Measurements from ENCODE around the gene BNIP1.

BNIP1 gene

DNA sequence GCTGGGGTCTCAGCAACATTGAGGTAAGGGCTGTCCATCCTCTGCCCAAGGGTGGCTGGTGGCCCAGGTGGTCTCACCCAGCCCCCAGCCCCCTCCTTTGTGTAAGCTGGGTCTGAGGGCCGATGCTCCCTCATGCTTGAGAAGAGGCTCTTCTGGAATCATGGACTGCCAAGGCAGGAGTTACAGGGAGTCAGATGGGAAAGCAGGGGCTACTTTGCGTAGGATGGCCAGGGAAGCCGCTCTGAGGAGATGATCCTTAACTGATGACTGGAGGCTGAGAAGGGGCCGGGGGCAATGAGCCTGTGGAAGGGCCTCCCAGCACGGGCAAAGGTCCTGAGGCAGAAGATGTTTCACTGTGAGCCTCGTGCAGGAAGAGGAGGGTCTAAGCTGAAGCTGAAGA lies 67.0 kb downstream of the BNIP1 start:
- no peak for DNase-seq (ENCODE audit: low read depth in 2 of 2)

DNA sequence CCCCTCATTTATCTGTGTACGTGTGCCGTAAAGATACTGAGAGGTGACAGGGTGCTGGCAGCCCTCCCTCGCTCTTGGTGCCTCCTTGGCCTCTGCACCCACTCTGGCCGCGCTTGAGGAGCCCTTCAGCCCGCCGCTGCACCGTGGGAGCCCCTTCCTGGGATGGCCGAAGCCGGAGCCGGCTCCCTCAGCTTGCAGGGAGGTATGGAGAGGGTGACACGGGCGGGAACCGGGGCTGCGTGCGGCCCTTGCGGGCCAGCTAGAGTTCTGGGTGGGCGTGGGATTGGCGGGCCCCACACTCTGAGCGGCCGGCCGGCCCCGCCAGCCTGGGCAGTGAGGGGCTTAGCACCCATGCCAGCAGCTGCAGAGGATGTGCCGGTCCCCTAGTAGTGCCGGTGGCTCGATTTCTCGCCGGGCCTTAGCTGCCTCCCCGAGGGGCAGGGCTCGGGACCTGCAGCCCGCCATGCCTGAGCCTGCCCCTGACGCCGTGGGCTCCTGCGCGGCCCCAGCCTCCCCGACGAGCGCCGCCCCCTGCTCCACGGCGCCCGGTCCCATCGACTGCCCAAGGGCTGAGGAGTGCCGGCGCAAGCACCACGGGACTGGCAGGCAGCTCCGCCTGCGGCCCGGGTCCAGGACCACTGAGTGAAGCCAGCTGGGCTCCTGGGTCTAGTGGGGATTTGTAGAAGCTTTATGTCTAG lies 69.1 kb downstream of the BNIP1 start:
- DNase-seq (ENCODE audit: low read depth in 2 of 2) = no peak

Data from stimulated activated CD4-positive, alpha-beta T cell treated with anti-CD3 and anti-CD28 coated beads, Interleukin-12 subunit alpha, Interleukin-12 subunit beta, amount 100 ng/mL, for 24 hours (primary cell).